Measurements from ENCODE around the gene GAS6.
"Not testable (repeated sequence)": the region's sequence is repeated elsewhere in the genome, so short reads cannot be mapped to it uniquely, and the experiment has no call there.

Gene GAS6

GRCh38 chr13:113886561-113887112, 22.8 kb upstream of the GAS6 start:
- no peak for DNase-seq

DNA sequence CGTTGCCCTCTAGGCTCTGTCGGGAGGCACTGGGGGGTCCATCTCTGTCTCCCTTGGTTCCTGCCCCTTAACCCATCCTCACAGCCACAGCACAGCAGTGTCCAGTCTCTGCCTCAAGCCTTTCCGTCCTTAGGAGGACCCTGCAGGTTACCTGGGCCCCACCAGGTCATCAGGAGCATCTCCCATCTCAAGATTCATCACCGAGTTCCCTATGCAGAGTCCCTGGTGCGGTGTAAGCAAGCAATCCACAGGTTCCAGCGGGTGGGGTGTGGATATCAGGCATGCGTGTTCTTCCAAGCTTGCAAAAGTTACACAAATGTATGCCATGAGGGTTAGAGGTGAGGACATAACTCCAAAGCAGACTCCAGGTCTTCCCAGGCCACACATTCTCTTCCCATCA, 20.9 kb upstream of the GAS6 start:
- no peak for DNase-seq

DNA sequence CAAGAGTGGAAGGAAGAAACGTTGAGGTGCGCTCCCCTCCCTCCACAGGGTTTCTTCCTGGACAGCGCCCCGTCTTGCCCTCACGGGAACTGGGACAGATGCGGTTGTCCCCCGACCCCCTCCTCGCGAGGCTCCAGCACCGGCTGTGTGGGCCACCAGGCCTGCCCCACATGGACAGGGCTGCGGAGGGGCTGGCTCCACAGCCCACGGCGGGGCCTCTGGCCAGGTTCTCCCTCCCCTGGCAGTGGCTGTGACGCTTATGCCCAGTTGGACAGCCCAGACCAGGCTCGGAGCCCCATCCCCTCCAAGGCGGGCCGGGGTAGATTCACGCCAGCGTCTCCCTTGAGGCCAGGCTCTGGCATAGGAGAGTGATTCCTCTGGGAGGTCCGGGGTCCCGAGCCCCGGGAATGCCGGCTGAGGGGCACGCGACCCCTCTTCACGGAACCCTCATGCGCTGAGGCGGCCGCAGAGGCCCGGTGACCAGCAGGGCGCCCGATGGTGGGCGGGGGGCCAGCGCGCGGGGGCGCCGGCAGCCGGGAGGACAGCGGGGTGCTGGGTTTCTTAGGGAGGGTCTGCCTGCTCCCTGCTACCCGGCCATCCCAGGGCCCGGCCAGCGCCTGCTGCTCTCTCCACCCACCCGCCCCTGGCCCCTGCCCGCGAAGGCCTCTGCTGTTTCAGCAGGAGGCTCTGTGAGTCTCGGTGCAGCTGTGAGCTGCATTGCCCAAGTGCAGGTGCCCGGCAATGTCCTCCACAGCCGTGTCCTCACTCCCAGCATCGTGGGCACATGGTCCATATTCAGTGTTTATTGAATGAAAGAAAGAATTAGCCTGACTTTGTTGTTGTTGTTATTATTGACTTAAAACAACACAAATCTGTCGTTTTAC, 20.3 kb upstream of the GAS6 start:
- no peak for DNase-seq

DNA sequence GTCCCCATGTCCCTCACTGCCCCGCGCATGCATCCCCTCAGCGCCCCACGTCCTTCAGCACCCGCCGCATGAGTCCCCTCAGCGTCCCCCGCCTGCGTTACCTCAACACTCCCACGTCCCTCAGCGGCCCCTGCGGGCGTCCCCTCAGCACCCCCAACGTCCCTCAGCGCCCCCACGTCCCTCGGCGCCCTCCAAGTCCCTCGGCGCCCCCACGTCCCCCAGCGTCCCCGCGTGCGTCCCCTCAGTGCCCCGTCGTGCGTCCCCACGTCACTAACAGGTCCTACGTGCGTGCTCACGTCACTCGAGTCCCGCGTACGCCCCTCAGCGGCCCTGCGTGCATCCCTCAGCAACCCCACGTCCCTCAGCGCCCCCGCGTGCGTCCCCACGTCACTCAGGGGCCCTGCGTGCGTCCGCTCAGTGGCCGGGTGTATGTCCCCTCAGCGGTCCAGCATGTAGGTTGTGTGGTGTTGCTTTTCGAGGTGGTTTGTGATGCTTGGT, 19.5 kb upstream of the GAS6 start:
- no peak for DNase-seq

DNA sequence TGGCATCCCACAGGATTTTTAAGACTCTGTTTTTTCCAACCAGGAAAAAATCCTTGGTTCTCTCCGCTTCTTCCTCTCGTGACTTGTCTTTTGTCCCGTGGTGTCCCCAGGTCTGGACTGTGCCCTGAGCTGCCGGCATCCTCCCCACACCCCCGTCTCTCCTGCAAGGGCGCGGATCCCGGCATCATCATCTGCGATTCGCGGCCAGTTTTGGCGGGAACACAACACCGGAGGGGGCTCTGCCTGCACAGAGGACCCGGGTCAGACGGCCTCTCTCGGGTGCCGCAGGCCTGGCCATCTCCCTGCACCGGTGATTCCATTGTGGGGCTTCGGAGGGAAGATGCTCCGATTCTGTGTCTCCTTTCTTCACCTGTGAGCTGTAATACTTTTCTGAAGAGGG, 18.8 kb upstream of the GAS6 start:
- no peak for DNase-seq

- no peak for DNase-seq
Measured at GRCh38 chr13:113882267-113882630, 18.4 kb upstream of the GAS6 start.

DNA sequence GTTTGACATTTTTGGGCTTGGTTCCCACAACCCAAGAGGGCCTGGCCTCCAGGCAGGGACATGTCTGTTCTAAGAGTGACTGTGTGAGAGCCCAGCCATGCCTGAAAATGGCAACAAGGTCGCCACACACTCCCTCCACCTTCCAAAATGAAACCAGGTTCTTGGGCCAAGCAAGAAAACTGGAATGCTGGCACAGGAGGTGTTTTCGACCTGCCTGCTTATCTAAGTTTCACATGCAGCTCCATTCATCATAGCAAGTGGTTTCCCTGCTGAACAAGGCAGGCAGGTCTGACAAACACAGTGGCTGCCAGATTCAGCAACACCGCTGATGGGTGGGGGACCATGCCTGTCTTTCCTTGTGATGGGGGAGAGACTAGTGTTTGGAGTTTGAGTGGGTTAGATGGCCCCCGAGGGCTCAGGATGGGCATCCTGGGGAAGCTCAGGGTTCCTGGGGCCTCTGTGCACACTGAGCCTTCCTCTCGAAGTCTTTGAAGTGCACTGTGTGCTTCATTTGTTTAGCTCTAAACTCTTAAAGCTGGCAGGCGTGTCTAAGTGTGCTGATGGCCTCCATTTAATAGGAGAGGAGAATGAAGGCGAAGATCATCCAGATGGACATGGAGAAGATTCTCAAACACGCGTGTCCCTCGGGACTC, 17.9 kb upstream of the GAS6 start:
- no peak for DNase-seq

GRCh38 chr13:113880651-113881611, 17.1 kb upstream of the GAS6 start:
- no peak for DNase-seq

- DNase-seq, result no peak
Measured at GRCh38 chr13:113879494-113880360, 15.9 kb upstream of the GAS6 start.

DNA sequence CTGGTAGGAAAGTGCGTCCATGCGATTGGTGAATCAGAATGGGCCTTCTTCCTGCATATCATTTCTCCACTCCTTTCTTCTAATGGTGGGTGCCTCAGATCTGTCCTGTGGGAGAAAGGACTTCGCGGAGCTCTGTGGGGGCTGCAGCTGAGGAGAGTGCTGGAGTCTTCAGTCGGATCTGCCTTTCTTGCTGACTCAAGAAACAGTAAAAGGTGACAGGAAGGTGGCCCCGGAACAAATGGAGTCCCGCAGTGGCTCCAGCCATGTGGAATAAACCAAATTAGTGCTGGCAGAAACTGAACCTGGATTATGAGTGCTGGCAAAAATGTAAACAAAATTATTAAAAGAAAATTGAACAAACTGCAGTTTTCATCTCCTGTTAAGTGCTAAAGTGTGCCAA, 15.1 kb upstream of the GAS6 start:
- DNase-seq, result no peak

GRCh38 chr13:113877149-113877990, 13.5 kb upstream of the GAS6 start:
- DNase-seq, result no peak

- DNase-seq, result no peak
Measured at GRCh38 chr13:113876346-113877148, 12.7 kb upstream of the GAS6 start.

DNA sequence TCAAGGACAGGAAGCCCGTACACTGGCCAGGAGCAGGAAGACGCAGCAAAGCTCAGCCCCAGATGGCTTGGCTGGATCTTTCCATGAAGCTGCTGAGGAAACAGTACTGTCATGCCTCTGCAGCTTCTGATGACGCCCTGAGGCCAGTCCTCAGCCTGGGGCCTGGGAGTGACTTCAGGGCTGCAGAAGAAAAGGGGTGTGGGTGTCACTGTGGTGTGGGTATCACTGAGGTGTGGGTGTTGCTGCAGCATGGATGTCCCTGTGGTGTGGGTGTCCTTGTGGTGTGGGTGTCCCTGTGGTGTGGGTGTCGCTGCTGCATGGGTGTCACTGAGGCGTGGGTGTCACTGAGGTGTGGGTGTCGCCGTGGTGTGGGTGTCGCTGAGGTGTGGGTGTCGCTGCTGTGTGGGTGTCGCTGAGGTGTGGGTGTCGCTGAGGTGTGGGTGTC, 12.0 kb upstream of the GAS6 start:
- no peak for DNase-seq

DNA sequence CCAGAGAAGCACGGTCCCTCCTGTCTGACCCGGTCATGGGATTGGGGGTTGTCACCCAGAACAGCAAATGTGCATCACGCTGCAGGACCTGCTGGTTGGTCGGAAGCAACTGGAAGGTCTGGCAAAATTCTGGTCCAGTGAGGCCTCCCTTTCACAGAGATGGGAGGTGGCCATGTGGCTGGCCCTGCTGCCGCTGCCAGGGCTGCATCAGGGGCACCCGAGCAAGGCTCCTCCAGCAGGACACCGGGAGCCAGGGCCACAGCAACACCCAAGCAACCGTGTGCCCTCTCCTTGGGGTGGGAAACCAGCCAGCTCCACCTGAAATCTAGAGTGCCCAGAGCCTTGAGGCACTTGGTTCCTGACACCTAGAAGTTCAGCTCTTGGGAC, 11.5 kb upstream of the GAS6 start:
- no peak for DNase-seq

DNA sequence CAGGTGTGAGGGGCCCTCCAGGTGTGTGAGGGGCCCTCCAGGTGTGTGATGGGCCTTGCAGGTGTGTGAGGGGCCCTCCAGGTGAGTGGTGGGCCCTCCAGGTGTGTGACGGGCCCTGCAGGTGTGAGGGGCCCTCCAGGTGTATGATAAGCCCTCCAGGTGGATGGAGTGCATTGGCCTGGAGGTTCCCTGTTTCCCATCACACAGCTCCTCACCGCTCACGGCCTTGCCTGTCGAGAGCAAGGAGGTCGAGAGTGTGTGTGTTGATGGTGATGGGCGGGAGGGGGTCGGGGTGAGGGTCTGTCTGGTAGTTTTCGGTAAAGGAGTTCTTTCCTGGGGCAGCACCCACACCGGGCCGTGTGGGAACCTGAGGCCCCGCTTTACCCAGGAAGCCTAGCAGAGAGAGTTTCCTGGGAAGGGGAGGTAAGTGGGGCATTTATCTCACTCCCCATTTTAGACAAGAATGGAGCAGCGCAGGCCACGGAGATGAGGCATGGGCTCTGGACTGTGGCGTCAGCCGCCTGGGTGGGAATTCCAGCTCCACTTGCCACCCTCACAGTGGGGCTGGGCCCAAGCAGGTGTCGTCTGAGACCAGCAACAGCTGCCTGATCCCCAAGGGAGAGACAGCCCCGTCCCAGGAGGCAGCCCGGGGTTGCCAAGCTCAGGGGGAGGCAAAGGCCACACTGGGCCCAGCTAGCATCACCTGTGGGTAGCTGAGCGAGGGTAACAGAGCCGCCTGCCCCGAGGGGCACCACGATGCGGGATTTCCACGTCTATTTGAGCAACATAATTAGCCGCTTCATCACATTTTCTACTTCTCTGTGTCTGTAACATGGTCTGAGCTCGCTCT, 10.9 kb upstream of the GAS6 start:
- no peak for DNase-seq

DNA sequence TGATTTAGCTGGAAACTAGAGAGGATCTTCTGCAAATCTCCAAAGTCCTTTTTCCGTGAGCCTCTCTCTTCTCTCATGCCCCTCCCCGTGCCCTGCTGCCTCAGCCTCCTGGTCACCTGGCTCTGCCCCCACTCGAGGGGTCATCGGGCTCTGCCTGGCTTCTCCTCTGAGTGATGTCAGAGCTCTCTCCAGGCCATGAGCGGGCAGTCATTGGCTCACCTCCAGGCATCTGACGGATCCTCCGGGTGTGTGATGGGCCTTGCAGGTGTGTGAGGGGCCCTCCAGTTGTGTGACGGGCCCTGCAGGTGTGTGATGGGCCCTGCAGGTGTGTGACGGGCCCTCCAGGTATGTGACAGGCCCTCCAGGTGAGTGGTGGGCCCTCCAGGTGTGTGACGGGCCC, 10.3 kb upstream of the GAS6 start:
- DNase-seq, result no peak

GRCh38 chr13:113869263-113869662, 5.4 kb upstream of the GAS6 start:
- DNase-seq, result no peak

DNA sequence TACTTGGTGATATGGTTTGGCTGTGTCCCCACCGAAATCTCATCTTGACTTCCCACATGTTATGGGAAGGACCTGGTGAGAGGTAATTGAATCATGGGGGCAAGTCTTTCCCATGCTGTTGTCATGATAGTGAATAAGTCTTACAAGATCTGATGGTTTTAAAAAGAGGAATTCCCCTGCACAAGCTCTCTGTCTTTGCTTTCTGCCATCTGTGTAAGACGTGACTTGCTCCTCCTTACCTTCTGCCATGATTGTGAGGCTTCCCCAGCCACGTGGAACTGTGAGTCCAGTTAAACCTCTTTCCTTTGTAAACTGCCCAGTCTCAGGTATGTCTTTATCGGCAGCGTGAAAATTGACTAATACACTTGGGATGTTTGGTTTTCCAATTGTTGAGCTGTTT, 4.0 kb upstream of the GAS6 start:
- not testable (repeated sequence) for DNase-seq

DNA sequence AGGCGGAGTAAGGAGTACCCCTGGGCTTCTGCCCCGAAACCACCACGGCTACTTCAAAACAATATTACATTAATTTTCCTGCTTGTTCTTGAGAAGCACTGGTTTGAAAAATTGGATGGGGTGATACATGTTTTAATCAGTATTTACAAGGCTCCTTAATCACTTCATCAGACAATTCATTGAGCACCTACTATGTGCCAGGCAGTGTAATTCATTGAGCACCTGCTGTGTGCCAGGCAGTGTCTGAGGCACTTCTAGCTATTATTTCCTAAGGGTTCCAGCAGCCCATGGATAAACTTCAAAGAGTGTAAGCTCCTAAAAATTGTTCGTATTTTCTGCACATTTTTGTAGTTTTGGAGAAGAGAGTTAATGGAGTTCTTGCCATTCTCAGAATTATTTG, 1.6 kb upstream of the GAS6 start:
- no peak for DNase-seq

Data from stimulated activated naive CD4-positive, alpha-beta T cell treated with Interleukin-2 at 50 U/mL for 16 hours (primary cell).